Measurements from ENCODE around the gene HOXC6.

HOXC6 gene

DNA sequence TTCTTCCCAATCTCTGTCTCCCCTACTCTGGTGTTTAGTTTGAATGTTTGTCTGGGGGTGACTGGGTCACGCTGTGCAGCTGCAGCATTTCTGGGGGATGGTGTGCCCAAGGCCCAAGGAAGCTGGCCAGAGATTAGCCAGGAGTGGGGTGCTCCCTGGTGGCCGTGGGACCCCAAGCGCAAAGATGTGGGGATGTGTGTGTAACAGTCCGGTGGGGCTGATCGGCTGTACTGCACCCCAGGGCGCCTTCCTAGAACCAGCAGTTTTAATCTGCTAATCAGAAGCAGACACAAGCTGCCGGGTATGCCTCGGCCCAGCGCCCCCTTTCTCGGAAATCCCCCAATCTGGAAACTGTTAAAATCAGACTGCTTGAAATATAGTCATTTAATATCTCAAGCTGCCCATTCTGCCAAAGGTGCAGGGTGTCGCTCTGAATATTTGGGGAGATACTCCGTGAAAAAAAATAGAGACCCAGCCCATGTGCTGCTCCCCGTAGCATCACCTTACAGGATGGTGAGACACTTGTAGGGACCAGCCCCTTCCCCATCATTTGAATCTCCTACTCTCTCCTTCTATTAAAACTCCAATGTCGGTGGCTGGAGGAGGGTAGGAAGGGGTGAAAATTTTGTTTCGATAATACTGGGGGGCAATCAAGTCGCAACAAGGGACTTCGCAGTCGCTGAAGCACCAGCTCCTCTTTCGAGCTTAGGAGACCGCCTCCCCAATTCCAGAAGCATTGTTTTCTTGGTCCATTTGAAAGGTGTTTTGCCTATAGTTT lies 24.0 kb upstream of the HOXC6 start:
- TF ChIP-seq, protein P1, sequence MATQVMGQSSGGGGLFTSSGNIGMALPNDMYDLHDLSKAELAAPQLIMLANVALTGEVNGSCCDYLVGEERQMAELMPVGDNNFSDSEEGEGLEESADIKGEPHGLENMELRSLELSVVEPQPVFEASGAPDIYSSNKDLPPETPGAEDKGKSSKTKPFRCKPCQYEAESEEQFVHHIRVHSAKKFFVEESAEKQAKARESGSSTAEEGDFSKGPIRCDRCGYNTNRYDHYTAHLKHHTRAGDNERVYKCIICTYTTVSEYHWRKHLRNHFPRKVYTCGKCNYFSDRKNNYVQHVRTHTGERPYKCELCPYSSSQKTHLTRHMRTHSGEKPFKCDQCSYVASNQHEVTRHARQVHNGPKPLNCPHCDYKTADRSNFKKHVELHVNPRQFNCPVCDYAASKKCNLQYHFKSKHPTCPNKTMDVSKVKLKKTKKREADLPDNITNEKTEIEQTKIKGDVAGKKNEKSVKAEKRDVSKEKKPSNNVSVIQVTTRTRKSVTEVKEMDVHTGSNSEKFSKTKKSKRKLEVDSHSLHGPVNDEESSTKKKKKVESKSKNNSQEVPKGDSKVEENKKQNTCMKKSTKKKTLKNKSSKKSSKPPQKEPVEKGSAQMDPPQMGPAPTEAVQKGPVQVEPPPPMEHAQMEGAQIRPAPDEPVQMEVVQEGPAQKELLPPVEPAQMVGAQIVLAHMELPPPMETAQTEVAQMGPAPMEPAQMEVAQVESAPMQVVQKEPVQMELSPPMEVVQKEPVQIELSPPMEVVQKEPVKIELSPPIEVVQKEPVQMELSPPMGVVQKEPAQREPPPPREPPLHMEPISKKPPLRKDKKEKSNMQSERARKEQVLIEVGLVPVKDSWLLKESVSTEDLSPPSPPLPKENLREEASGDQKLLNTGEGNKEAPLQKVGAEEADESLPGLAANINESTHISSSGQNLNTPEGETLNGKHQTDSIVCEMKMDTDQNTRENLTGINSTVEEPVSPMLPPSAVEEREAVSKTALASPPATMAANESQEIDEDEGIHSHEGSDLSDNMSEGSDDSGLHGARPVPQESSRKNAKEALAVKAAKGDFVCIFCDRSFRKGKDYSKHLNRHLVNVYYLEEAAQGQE (IDR thresholded peaks at IDR 0.05; ENCODE audit: insufficient replicate concordance, low read depth), result no peak
- TF ChIP-seq SPI1 (IDR thresholded peaks at IDR 0.05; ENCODE audit: borderline replicate concordance, low read depth), result no peak
- no peak for TF ChIP-seq GABPA (IDR thresholded peaks at IDR 0.05; ENCODE audit: low read depth)
- DNase-seq (ENCODE audit: low read depth in 1 of 2, low spot score in 1 of 2), result no peak
- peaks cover 87% of the 10 kb centered on the region for H3K27me3 ChIP-seq (ENCODE audit: insufficient read depth, poor library complexity, severe bottlenecking)
- H3K4me3 ChIP-seq (replicated peaks; ENCODE audit: insufficient read depth, low read length), result no peak overlapping the region
- no peak overlapping the region for H3K27ac ChIP-seq (replicated peaks)

DNA sequence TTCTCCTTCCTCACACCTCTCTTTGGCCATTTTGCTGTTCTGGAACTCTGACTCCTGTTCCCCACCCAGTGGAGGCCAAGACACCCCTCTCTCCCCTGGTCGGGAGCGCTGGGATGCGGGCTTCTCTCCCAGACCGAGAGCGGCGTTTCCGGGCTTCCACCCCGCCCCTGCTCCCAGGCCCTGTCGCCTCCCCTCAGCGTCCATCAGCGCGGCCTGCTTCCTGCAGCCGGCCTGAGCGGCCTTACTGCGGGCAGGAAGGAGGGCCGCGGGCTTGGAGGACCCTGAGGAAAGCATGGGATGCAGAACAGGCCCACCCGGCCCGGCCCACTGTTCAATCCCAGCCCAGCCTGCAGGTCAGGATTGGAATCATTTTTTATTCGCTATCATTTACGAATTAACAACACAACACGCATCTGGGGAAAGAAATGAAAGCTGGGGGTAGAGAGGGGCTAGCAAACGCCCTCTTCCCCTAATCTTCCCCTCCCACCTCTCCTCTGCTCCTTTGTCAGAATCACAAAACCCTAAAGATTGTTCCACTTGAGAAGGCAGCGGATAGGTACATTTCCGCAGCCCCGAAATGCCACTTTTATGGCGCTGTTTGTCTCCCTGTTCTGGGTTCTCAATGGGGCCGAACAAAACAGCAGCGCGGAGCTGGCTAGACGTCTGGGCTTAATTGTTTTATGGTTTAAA lies 23.3 kb upstream of the HOXC6 start:
- Histone ChIP-seq H3K4me3 (replicated peaks; ENCODE audit: insufficient read depth, low read length) (no peak overlapping the region), H3K27me3 (ENCODE audit: insufficient read depth, poor library complexity, severe bottlenecking) (peaks cover 89% of the 10 kb centered on the region)

DNA sequence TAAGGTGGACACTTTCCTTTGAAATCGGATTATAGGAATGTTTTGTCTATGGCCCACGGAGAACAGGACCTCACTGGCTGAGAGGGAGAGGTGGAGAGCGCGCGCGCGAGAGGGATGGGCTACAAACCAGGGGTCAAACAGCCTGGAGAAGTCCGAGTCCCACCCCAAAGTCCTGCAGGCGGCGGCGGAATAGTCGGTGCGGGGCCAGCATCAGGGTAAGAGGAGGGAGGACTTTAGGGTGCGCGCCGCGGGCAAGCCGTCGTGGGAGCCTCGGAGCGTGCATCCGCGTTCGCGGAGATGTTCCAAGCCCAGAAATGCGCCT lies 22.7 kb upstream of the HOXC6 start:
- H3K27me3 ChIP-seq (ENCODE audit: insufficient read depth, poor library complexity, severe bottlenecking), result peaks cover 89% of the 10 kb centered on the region

More for the DNA sequence above, 23.3 kb upstream of the HOXC6 start:
- H3K27ac ChIP-seq (replicated peaks), result no peak overlapping the region
- no peak for TF ChIP-seq SPI1 (IDR thresholded peaks at IDR 0.05; ENCODE audit: borderline replicate concordance, low read depth)
- TF ChIP-seq, protein P1 (IDR thresholded peaks at IDR 0.05; ENCODE audit: insufficient replicate concordance, low read depth), result no peak
- no peak for TF ChIP-seq POLR2AphosphoS5 (IDR thresholded peaks at IDR 0.05; ENCODE audit: low read depth)
- no peak for TF ChIP-seq GABPA (IDR thresholded peaks at IDR 0.05; ENCODE audit: low read depth)
- TF ChIP-seq, protein P2, sequence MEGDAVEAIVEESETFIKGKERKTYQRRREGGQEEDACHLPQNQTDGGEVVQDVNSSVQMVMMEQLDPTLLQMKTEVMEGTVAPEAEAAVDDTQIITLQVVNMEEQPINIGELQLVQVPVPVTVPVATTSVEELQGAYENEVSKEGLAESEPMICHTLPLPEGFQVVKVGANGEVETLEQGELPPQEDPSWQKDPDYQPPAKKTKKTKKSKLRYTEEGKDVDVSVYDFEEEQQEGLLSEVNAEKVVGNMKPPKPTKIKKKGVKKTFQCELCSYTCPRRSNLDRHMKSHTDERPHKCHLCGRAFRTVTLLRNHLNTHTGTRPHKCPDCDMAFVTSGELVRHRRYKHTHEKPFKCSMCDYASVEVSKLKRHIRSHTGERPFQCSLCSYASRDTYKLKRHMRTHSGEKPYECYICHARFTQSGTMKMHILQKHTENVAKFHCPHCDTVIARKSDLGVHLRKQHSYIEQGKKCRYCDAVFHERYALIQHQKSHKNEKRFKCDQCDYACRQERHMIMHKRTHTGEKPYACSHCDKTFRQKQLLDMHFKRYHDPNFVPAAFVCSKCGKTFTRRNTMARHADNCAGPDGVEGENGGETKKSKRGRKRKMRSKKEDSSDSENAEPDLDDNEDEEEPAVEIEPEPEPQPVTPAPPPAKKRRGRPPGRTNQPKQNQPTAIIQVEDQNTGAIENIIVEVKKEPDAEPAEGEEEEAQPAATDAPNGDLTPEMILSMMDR (IDR thresholded peaks at IDR 0.05; ENCODE audit: insufficient read depth, low read length), result no peak
- DNase-seq (ENCODE audit: low read depth in 1 of 2, low spot score in 1 of 2), result no peak

More for the DNA sequence above, 22.7 kb upstream of the HOXC6 start:
- TF ChIP-seq, protein P1 (IDR thresholded peaks at IDR 0.05; ENCODE audit: insufficient replicate concordance, low read depth), result no peak
- TF ChIP-seq POLR2AphosphoS5 (IDR thresholded peaks at IDR 0.05; ENCODE audit: low read depth) (no peak), SPI1 (IDR thresholded peaks at IDR 0.05; ENCODE audit: borderline replicate concordance, low read depth) (no peak), GABPA (IDR thresholded peaks at IDR 0.05; ENCODE audit: low read depth) (no peak)
- TF ChIP-seq, protein P2 (IDR thresholded peaks at IDR 0.05; ENCODE audit: insufficient read depth, low read length), result no peak
- Histone ChIP-seq H3K4me3 (replicated peaks; ENCODE audit: insufficient read depth, low read length) (no peak overlapping the region), H3K27ac (replicated peaks) (no peak overlapping the region)
- DNase-seq (ENCODE audit: low read depth in 1 of 2, low spot score in 1 of 2), result no peak
